H1 (cell line): Measurements from ENCODE around the gene FXN. TPM values are rescaled to one million over a fixed set of nuclear protein-coding genes. Genes with fewer than 3 reads are reported as not detected.

Experiments used
- ASH2L ChIP-seq: fragments of 200-600, 300-600 bp; sonication (generic); IDR thresholded peaks from one replicate; pipeline ENCODE4 v1.7.1; 2017; ENCODE audit warnings: low read length
- RXRA ChIP-seq: IDR thresholded peaks from 2 replicates; pipeline ENCODE4 v1.6.1; 2011; ENCODE audit warnings: low read depth, mild to moderate bottlenecking, low read length, moderate library complexity; ENCODE audit not compliant: insufficient read depth
- SAP30 ChIP-seq: fragments of 300-600 bp; sonication (generic); IDR thresholded peaks from 2 replicates; pipeline ENCODE4 v1.7.1; 2012; ENCODE audit warnings: low read length, moderate library complexity, mild to moderate bottlenecking, inconsistent platforms; ENCODE audit not compliant: insufficient read depth, insufficient replicate concordance
- SIN3A ChIP-seq, 2 experiments: IDR thresholded peaks in 1 of 2; conservative IDR thresholded peaks in 1 of 2; 2 replicates each; pipeline ENCODE4 v1.6.1; 2011 to 2012; ENCODE audit warnings: low read length in 2 of 2, improper control_type of control experiment in 1 of 2, low read depth in 1 of 2, mild to moderate bottlenecking in 1 of 2
- TAF1 ChIP-seq: IDR thresholded peaks from 2 replicates; pipeline ENCODE4 v1.6.1; 2011; ENCODE audit warnings: mild to moderate bottlenecking, low read depth, low read length
- polyA plus RNA-seq, 7 experiments: library from polyadenylated mRNA; depleted of rRNA in 3 of 7; stranded (reverse) in 5 of 7; unstranded in 2 of 7; fragments of >200 nt in 5 of 7; fragments of 200-250 nt in 2 of 7; gene quantifications; 1 replicate in 5 of 7; 2 replicates in 1 of 7; 4 replicates in 1 of 7; pipeline versions ENCODE4 v1.2.1 to v1.2.3, GENCODE V29; 2011 to 2013; ENCODE audit warnings: missing spikeins in 2 of 7, mixed read lengths in 2 of 7
- total RNA-seq: library from RNA; stranded (reverse); fragmentation: NEBNext Ultra II Directional; extraction: Animal tissue kit (Norgen Biotek cat#: 25700); gene quantifications from 2 replicates; pipeline ENCODE4 v1.2.1, GENCODE V29; 2021
- TF ChIP-seq, protein P1 (sequence below): IDR thresholded peaks from 2 replicates; pipeline ENCODE4 v1.6.1; 2011; ENCODE audit warnings: low read depth, mild to moderate bottlenecking, low read length; ENCODE audit not compliant: insufficient read depth
- TF ChIP-seq, protein P2 (sequence below): fragments of 300-600 bp; sonication (generic); IDR thresholded peaks from 2 replicates; pipeline ENCODE4 v1.7.1; 2012; ENCODE audit warnings: low read length, moderate library complexity, mild to moderate bottlenecking, inconsistent platforms; ENCODE audit not compliant: insufficient replicate concordance

The FXN gene
- total and polyA plus RNA-seq, 2 of the 8 experiments (the other 6 are each of a cell fraction or from before 2014, with no cell fraction given): 34.2 to 37.5 TPM

DNA sequence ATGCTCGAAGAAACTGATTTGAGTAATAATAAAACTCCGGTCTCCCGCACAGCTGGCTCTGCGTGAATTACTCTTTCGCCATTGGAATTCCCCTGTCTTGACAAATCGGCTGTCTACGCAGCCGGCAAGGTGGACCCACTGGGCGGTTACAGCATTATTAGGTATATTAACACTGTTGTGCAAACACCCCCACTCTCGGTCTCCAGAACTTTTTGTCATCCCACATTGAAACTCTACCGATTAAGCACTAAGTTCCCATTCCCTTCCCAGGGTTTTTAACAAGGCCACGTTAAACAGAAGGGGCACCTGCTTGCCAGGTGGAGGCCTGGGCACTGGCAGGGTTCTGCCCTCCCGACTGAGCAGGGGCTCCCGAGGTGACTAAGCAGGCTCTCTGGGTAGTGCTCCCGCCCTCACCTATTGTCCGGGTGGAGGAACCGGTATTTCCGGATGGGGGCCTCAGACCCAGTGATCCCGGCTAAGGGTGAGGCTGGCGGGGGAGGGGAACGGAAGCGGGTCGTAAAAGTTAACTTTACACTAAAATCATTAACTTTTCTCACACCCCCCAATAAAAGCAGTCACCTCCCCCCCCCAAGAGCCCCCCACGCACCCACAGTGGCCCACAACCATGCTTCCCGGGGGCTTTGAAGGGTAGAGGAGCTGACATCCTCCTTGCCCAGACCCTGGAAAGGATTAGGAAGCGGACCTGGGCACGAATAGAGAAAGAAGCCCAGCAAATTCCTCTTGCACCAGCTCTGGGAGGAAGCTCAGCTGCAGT lies 85.0 kb downstream of the FXN start (continued):
- TF ChIP-seq SAP30 (peak; percentile 29), TAF1 (peak; percentile 70), ASH2L (peak; percentile 99), SIN3A (conservative IDR thresholded peaks at IDR 0.05 in 1 of 2, IDR thresholded peaks at IDR 0.05 in 1 of 2; ENCODE audit: low read depth in 1 of 2, low read length in 2 of 2) (no peak; a peak in 1 of 4 replicates), RXRA (no peak)
- TF ChIP-seq, protein P1, sequence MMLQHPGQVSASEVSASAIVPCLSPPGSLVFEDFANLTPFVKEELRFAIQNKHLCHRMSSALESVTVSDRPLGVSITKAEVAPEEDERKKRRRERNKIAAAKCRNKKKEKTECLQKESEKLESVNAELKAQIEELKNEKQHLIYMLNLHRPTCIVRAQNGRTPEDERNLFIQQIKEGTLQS: no peak
- TF ChIP-seq, protein P2, sequence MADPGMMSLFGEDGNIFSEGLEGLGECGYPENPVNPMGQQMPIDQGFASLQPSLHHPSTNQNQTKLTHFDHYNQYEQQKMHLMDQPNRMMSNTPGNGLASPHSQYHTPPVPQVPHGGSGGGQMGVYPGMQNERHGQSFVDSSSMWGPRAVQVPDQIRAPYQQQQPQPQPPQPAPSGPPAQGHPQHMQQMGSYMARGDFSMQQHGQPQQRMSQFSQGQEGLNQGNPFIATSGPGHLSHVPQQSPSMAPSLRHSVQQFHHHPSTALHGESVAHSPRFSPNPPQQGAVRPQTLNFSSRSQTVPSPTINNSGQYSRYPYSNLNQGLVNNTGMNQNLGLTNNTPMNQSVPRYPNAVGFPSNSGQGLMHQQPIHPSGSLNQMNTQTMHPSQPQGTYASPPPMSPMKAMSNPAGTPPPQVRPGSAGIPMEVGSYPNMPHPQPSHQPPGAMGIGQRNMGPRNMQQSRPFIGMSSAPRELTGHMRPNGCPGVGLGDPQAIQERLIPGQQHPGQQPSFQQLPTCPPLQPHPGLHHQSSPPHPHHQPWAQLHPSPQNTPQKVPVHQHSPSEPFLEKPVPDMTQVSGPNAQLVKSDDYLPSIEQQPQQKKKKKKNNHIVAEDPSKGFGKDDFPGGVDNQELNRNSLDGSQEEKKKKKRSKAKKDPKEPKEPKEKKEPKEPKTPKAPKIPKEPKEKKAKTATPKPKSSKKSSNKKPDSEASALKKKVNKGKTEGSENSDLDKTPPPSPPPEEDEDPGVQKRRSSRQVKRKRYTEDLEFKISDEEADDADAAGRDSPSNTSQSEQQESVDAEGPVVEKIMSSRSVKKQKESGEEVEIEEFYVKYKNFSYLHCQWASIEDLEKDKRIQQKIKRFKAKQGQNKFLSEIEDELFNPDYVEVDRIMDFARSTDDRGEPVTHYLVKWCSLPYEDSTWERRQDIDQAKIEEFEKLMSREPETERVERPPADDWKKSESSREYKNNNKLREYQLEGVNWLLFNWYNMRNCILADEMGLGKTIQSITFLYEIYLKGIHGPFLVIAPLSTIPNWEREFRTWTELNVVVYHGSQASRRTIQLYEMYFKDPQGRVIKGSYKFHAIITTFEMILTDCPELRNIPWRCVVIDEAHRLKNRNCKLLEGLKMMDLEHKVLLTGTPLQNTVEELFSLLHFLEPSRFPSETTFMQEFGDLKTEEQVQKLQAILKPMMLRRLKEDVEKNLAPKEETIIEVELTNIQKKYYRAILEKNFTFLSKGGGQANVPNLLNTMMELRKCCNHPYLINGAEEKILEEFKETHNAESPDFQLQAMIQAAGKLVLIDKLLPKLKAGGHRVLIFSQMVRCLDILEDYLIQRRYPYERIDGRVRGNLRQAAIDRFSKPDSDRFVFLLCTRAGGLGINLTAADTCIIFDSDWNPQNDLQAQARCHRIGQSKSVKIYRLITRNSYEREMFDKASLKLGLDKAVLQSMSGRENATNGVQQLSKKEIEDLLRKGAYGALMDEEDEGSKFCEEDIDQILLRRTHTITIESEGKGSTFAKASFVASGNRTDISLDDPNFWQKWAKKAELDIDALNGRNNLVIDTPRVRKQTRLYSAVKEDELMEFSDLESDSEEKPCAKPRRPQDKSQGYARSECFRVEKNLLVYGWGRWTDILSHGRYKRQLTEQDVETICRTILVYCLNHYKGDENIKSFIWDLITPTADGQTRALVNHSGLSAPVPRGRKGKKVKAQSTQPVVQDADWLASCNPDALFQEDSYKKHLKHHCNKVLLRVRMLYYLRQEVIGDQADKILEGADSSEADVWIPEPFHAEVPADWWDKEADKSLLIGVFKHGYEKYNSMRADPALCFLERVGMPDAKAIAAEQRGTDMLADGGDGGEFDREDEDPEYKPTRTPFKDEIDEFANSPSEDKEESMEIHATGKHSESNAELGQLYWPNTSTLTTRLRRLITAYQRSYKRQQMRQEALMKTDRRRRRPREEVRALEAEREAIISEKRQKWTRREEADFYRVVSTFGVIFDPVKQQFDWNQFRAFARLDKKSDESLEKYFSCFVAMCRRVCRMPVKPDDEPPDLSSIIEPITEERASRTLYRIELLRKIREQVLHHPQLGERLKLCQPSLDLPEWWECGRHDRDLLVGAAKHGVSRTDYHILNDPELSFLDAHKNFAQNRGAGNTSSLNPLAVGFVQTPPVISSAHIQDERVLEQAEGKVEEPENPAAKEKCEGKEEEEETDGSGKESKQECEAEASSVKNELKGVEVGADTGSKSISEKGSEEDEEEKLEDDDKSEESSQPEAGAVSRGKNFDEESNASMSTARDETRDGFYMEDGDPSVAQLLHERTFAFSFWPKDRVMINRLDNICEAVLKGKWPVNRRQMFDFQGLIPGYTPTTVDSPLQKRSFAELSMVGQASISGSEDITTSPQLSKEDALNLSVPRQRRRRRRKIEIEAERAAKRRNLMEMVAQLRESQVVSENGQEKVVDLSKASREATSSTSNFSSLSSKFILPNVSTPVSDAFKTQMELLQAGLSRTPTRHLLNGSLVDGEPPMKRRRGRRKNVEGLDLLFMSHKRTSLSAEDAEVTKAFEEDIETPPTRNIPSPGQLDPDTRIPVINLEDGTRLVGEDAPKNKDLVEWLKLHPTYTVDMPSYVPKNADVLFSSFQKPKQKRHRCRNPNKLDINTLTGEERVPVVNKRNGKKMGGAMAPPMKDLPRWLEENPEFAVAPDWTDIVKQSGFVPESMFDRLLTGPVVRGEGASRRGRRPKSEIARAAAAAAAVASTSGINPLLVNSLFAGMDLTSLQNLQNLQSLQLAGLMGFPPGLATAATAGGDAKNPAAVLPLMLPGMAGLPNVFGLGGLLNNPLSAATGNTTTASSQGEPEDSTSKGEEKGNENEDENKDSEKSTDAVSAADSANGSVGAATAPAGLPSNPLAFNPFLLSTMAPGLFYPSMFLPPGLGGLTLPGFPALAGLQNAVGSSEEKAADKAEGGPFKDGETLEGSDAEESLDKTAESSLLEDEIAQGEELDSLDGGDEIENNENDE: no peak
